HG02852 (cell line): Measurements from ENCODE around the gene CD82.
"Not testable (repeated sequence)": the region's sequence is repeated elsewhere in the genome, so short reads cannot be mapped to it uniquely, and the experiment has no call there.

Experiments used
- ATAC-seq: cut with Tn5 transposase; IDR thresholded peaks from one replicate; pipeline ENCODE4 v1.9.1; 2021; ENCODE audit warnings: mild to moderate bottlenecking, moderate library complexity; ENCODE audit not compliant: unreplicated experiment

Gene CD82

DNA sequence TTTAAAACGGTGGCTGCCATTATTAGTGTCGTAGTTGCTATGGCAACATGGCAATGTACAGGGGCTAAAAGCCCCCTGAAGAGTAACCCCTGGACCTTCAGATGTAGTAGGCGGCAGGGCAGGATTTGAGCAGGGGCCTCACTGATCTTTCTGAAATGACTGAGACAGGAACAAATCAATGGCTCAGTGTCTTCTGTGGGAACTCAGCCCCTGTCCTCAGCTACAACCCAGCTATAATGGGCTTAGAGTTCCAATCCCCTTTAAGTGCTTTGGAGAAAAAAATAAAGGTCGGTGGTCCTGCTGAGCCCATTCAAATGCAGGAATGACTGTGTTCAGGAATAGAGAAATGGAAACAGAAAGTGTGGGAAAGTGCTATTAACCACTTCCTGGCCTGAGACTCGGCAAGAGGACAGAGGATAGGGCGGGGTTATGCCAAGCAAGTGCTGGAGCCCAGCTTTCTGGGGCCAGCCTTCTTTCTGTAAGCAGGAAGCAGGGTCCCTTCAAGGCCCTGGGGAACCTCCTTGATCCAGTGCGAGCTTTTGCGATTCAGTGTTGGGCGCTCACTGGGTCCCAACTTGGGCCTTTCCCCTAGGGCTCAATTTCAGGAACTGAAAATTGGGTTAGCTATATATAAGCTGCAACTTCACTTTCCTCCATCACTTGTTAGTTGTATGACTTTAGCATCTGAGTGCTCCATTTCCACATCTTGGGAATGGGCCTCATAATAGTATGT, 6.1 kb upstream of the CD82 start:
- ATAC-seq: peak; percentile 79

- ATAC-seq: not testable (repeated sequence)
Observed at GRCh38 chr11:44559940-44560300, 5.5 kb upstream of the CD82 start.

DNA sequence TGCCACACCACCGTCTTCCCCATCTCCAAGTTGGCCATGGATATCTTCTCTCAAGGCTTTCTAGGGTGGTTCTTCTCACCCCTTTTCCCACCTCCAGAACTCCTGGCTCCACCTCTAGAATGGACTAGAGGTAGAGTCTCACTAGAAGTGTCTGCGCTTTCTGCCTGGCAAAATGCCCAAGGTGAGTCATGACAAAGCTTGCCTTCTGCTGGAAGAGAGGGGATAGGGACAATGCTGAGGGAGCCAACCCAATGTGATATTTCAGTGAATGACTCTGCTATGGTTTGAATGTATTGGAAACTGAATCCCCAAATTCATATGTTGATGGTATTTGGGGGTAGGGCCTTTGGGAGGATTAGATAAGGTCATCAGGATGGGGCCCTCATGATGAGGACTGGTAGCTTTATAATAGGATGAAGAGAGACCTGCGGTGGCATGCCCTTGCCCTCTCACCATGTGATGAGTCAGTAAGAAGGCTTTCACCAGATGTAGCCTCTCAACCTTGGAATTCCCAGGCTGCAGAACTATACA, 4.1 kb upstream of the CD82 start:
- ATAC-seq: no peak

DNA sequence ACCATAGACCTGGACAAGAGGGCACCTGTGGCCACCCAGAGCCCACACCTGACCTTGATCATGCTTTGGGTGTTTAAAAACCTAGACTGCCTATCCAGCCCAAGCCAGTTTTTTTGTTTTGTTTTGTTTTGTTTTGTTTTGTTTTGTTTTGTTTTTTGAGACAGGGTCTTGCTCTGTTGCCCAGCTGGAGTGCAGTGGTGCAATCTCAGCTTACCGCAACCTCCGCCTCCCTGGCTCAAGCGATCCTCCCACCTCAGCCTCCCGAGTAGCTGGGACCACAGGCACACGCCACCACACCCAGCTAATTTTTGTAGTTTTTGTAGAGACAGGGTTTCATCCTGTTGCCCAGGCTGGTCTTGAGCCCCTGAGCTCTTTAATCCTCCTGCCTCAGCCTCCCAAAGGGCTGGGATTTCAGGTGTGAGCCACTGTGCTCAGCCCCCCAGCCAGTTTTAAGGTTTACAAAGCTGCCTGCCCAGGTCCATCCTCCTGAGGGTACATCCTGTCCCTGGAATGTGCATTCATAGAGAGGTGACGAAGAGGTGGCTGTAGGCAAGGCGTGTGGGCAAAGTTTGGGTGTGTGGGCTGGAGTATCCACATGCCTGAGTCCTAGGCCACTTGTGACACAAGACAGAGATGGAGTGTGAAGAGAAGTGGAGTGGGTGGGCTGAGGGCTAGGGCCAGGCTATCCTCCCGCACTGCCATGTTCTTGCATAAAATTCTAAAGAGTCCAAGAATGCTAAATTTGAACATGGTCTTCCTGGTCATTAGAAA, 3.3 kb upstream of the CD82 start:
- ATAC-seq: no peak

- ATAC-seq: no peak
Observed at GRCh38 chr11:44562845-44563460, 2.5 kb upstream of the CD82 start.

GRCh38 chr11:44563711-44564110, 1.8 kb upstream of the CD82 start:
- ATAC-seq: no peak

DNA sequence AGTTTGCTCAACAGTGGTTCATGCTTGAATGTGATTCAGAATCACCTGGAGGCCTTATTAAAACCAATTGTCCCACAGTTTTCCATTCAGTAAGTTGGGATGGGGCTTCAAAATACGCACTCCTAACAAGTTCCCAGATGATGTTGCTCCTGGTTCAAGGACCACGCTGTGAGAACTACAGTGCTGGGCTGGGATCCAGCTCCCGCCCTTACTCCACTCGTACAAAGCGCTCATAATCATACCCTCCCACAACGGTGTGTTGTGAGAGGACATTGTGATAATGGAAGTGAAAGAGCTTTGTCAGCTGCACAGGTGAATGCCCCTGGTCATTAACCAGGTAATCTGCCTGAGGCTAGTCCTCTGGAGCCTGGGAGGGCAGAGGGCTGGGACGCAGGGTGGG, 1.3 kb upstream of the CD82 start:
- no peak for ATAC-seq

- no peak for ATAC-seq
Observed at GRCh38 chr11:44564670-44565210, 723 bp upstream of the CD82 start.

DNA sequence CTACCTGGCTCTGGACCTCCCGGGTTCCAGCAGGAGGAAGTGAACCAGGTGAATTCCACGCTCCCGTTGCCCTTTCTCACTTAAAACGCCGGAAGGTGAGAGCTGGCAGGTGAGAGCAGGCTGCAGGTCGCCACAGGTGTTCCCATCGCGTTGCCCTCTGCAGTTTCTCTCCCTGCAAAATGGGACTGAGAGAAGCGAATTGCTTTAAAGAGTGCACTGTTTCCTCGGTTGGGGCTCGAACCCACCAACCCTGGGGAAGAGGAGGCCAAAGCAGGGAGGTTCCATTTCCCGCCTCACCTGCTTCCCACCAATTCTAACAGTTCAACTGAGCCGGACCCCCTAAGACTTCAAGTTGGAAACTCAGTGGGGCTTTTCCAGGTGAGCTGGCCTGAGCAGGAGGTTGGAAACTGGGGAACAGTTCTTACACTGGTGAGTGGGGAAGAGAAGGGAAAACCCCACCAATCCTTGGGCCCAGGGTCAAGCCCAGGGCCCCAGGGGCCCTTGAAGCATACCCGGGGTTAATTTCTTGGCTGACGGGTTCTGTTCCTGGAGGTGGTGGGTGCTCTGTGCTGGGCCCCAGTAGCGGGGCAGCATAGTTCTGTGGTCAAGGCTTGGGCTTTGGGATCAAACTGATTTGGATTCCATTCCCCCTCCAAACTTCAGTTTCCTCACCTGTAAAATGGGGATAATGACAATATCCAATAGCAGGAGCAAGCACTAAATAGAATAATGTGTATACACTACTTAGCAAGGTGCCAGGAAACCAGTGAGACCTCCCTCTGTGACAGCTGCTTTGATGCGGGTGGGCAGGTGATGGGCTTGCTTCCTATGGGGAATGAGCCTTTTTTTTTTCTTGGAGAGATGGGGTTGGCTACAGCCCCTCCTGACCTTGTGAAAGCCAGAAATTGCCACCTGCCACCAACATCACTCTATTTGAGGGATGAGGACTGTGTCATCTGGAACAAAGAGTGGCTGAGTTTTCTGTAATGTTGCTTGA, 788 bp downstream of the CD82 start:
- no peak for ATAC-seq

GRCh38 chr11:44566952-44567875, 1.8 kb downstream of the CD82 start:
- no peak for ATAC-seq

- no peak for ATAC-seq
Observed at GRCh38 chr11:44567876-44568256, 2.4 kb downstream of the CD82 start.

- no peak for ATAC-seq
Observed at GRCh38 chr11:44568331-44568657, 2.8 kb downstream of the CD82 start.

DNA sequence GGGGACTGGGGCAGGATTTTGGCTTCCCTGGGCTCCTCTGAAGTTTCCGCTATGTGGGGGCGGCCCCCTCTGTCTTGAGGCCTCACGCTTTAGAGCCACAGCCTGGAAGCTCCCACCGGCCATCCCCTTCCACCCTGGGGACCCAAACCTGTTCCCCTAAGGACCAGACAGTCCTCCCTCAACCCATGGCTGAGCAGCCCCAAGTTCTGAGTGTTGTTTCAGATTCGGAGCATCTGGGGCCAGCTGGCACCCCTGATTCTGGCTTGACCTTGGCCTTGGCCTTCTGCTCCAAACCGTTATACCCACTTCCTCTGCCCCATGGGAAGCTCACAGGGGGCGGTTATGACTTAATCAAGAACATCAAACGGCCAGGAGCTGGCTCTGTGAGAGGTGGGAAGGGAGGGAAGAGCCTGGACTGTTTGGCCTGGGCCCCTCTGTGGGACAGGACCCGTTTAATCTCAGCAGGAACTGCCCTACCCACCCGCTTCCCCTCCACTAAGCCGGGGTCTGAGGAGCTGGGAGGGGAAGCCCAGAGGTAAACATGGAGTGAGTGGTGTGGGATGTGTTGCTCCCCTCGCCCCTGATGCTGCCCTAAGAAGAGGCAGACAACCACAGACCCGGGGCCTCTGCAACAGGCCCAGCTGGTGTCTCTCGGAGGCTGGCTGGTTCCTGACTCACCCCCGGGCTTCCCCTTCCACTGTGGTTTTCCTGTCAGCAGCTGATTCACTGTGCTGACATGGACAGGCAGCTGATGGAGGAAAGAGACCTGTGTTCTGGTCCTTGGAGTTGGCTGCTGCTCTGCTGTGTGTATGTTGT, 3.4 kb downstream of the CD82 start:
- peak; percentile 45 for ATAC-seq

DNA sequence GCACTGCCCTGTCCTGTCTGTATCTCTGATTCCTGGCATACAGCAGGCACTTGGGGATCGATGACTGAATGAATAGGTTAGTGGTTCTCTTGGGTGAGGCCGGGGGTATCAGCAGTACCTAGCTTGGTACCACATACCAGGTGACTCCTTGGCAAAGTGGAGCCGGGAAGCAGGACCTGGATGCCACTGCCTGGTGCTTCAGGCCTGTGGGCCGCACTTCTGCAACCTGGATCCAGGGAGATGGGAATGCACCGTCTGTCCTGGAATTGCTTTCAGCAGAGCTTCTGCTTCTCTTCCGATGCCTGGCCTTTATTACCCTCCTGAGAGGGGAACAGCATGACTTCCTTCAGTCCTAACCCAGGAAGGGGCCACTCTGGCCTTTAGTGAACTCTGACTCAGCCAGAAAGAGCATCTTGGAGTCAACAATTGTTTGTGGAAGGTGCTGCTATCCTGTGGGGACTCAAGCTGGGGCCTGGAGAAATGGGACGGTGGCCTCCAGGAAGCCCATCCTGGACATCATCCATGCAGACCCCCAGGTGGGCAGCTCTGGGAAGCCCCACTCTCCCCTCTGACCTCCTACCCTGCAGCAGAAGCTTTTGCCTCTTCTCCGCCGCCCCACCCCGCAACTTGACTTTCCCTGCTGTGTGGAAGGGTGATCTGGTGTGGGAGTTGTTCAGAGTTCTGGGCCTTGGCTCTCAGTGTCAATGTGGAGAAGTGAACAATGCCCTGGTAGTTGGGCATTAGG, 5.1 kb downstream of the CD82 start:
- no peak for ATAC-seq

DNA sequence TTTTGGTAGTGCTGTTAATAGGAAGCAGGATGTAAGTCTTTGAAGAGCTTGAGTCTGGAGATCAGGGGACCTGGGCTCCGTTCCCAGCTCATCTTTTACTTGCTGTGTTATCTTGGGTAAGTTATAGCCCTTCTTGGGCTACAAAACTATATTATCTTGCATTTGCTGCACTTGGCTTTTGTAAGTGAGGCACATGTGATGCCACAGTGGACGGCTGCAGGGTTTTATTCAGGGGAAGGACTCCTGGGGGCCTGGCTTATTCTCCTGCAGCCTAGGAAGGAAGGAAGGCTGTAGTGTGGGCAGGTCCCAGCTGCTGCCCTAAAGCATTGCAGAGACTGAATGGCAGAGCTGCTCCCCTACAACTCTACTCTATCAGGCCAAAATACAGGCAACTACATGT, 6.4 kb downstream of the CD82 start:
- ATAC-seq: no peak

DNA sequence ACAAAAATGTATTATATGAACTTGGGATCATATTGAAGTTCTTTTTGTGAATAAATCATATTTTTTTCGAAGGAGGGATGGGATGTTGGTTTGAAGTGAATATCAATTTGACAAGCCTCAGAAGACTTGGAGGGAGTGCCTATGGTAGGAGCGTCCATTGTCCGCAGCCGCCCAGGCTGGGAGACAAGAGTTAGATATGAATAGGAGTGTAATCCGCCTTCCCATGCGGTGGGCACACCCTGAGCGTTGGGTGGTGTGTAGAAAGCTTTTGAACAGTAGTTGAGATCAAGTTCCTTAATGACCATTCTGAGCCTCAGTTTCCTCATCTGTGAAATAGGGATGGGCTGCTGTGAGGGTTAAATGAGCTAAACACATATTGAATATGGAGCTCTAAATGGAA, 7.0 kb downstream of the CD82 start:
- no peak for ATAC-seq

GRCh38 chr11:44572884-44573283, 7.4 kb downstream of the CD82 start:
- no peak for ATAC-seq

DNA sequence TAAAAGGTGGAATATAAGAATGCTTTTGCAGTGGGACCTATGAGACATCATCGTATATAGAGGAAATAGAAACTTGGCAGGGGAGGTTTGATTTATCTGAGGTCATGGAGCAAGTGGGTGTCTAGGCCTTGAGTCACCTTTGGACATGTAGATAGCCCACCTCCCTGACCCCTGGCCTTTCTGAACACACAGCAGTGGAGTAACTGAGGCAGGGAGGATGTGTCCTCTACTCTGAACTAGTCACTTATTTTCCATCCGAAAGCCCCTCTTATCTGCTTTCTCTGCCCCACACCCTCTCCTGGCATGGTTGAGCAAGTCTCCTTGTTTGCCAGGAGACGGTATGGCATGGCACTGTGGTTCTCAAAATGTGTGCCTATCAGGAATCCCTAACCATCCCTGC, 7.9 kb downstream of the CD82 start:
- no peak for ATAC-seq
